K562 (cell line): Measurements from ENCODE around the gene SIK3. TPM values are rescaled to one million over a fixed set of nuclear protein-coding genes. Genes with fewer than 3 reads are reported as not detected.

ENCODE experiments used
- ATAC-seq: fragments of 200-7000 bp; cut with Tn5 transposase; 3 replicates; pipeline ENCODE4 v1.9.1; 2020; ENCODE audit warnings: moderate library complexity
- BruUV-seq: library from RNA; stranded (reverse); fragments of 400-500 nt; replicated peaks from 2 replicates; lab custom pipeline; 2021; lab: Mats Ljungman, UMichigan
- CTCF ChIA-PET: fragments of 300-600 bp; formaldehyde crosslinking; extraction: SDS; loops from one replicate; lab custom pipeline; 2021; ENCODE audit warnings: low intra/inter-chr PET ratio; lab: Yijun Ruan, JAX
- POLR2A ChIA-PET: fragments of 300-600, 350-650 bp; sonication (Branson Sonifier 250); formaldehyde crosslinking; extraction: SDS; loops from one replicate; lab custom pipeline; 2021; ENCODE audit warnings: antibody characterized with exemption, inconsistent platforms; lab: Yijun Ruan, JAX
- DNase-seq, 4 experiments: peaks; one replicate each; pipeline versions ENCODE4 v3.0.0 to v3.0.0-alpha.2; 2011 to 2018; ENCODE audit warnings: low spot score in 3 of 4, mixed read lengths in 3 of 4; ENCODE audit errors: extremely low read depth in 1 of 4
- FAIRE-seq: peaks from 2 replicates; lab custom pipeline; 2011; peaks lifted over from hg19 to GRCh38; lab: Jason Lieb, UNC
- H2AFZ ChIP-seq: 2 replicates; pipeline ENCODE4 v1.6.0; 2011; ENCODE audit warnings: low read depth, low read length, control low read depth, inconsistent platforms
- H3K27ac ChIP-seq: fragments of 200-600 bp; 3 replicates; pipeline ENCODE4 v1.8.0; 2011; ENCODE audit warnings: low read depth, mild to moderate bottlenecking, control low read depth, inconsistent platforms, low read length, moderate library complexity, mixed read lengths; ENCODE audit errors: extremely low read depth
- H3K27me3 ChIP-seq, 2 experiments: fragments of 300-600 bp in 1 of 2; 2 replicates in 1 of 2; 3 replicates in 1 of 2; pipeline versions ENCODE4 v1.6.0 to v1.8.0; 2011; ENCODE audit warnings: inconsistent platforms in 2 of 2, low read length in 2 of 2, mild to moderate bottlenecking in 1 of 2, mixed read lengths in 1 of 2, moderate library complexity in 1 of 2; ENCODE audit not compliant: control insufficient read depth in 2 of 2, insufficient read depth in 2 of 2
- H3K36me3 ChIP-seq: fragments of 300-600 bp; 3 replicates; pipeline ENCODE4 v1.8.0; 2011; ENCODE audit warnings: mild to moderate bottlenecking, low read length, inconsistent platforms; ENCODE audit not compliant: control insufficient read depth, insufficient read depth
- H3K4me1 ChIP-seq, 2 experiments: fragments of 200-600 bp in 1 of 2; replicated peaks in 1 of 2; 2 replicates in 1 of 2; 3 replicates in 1 of 2; pipeline versions ENCODE4 v1.5.1 to v1.8.0; 2011; ENCODE audit warnings: inconsistent platforms in 2 of 2, low read length in 2 of 2, mild to moderate bottlenecking in 1 of 2, mixed read lengths in 1 of 2, moderate library complexity in 1 of 2; ENCODE audit not compliant: control insufficient read depth in 2 of 2, insufficient read depth in 2 of 2
- H3K4me2 ChIP-seq: 2 replicates; pipeline ENCODE4 v1.6.1; 2011; ENCODE audit warnings: low read length, control low read depth, inconsistent platforms, mixed read lengths; ENCODE audit not compliant: insufficient read depth
- H3K4me3 ChIP-seq: fragments of 200-600 bp; sonication (generic), shearing (Covaris generic); 2 replicates; pipeline ENCODE4 v1.5.1; 2016; ENCODE audit warnings: control low read depth, inconsistent platforms
- H3K79me2 ChIP-seq: fragments of 200-600 bp; 3 replicates; pipeline ENCODE4 v1.8.0; 2011; ENCODE audit warnings: low read length, inconsistent platforms; ENCODE audit not compliant: control insufficient read depth, insufficient read depth
- H3K9ac ChIP-seq, 2 experiments: 2 replicates each; pipeline versions ENCODE4 v1.6.0 to v1.6.1; 2011; ENCODE audit warnings: low read depth in 2 of 2, low read length in 2 of 2, control low read depth in 1 of 2, inconsistent platforms in 1 of 2, mild to moderate bottlenecking in 1 of 2, mixed read lengths in 1 of 2; ENCODE audit not compliant: insufficient read depth in 1 of 2
- H3K9me1 ChIP-seq: one replicate; pipeline ENCODE4 v1.6.0; 2011; ENCODE audit warnings: inconsistent platforms, mild to moderate bottlenecking, low read length, moderate library complexity; ENCODE audit not compliant: control insufficient read depth, insufficient read depth
- H3K9me3 ChIP-seq: replicated peaks from 2 replicates; pipeline ENCODE4 v1.5.1; 2011; ENCODE audit warnings: low read depth, low read length, inconsistent platforms; ENCODE audit not compliant: control insufficient read depth, insufficient read depth
- H4K20me1 ChIP-seq: replicated peaks from 2 replicates; pipeline ENCODE4 v1.6.1; 2011; ENCODE audit warnings: low read length, inconsistent platforms, mixed read lengths; ENCODE audit not compliant: control insufficient read depth, insufficient read depth
- BRCA1 ChIP-seq, 2 experiments: fragments of 450-650 bp in 1 of 2; sonication (generic) in 1 of 2; formaldehyde crosslinking in 1 of 2; IDR thresholded peaks; 2 replicates each; pipeline versions ENCODE4 v1.5.0 to v1.6.1; 2017 to 2020; ENCODE audit warnings: mild to moderate bottlenecking in 1 of 2, missing genetic modification reagents in 1 of 2
- POLR3G ChIP-seq: IDR thresholded peaks from 2 replicates; pipeline ENCODE4 v1.6.1; 2011; ENCODE audit not compliant: insufficient read length, insufficient replicate concordance; ENCODE audit errors: extremely low read depth
- STAT5A ChIP-seq: IDR thresholded peaks from 2 replicates; pipeline ENCODE4 v1.6.1; 2012; ENCODE audit warnings: low read length, inconsistent platforms, borderline replicate concordance
- WGBS: fragments of 100-300 bp; shearing (Covaris generic); methylation state at CpG from one replicate; pipeline ENCODE4 v1.1.6; 2016; ENCODE audit warnings: low coverage, mixed read lengths; ENCODE audit not compliant: insufficient coverage; ENCODE audit errors: missing lambda C conversion rate; 5-methylcytosine and 5-hydroxymethylcytosine counted together
- in situ Hi-C: fragments of 300-500 bp; cut with MboI; formaldehyde crosslinking; loops from 4 replicates; pipeline ENCODE4 v1.15.0; 2018; ENCODE audit warnings: inconsistent platforms, mixed read lengths
- intact Hi-C: fragments of 100-400 bp; cut with micrococcal nuclease; formaldehyde crosslinking; loops from 2 replicates; pipeline ENCODE4 v1.14.2; 2022
- polyA plus RNA-seq, 8 experiments: library from polyadenylated mRNA; depleted of rRNA in 4 of 8; stranded (reverse) in 5 of 8; unstranded in 3 of 8; fragments of >200 nt; fragmentation: Nextera tagmentation in 2 of 8; fragmentation: Illumina TruSeq in 1 of 8; extraction: Ambion mirVana in 2 of 8; extraction: Trizol in 1 of 8; gene quantifications; 2 replicates each; pipeline versions ENCODE4 v1.2.1 to v1.2.3, GENCODE V29; 2011 to 2014; ENCODE audit warnings: inconsistent platforms in 1 of 8, missing spikeins in 1 of 8
- total RNA-seq, 7 experiments: library from RNA; depleted of rRNA in 6 of 7; stranded (reverse); fragments of >200 nt in 6 of 7; fragmentation: Illumina TruSeq in 2 of 7; extraction: Trizol in 2 of 7; gene quantifications; 2 replicates each; pipeline versions ENCODE4 v1.2.1 to v1.2.3, GENCODE V29; 2011 to 2021; ENCODE audit warnings: low replicate concordance in 1 of 7
- TF ChIP-seq, protein P1 (sequence below): fragments of 250-450 bp; sonication (Bioruptor Pico); IDR thresholded peaks from 2 replicates; pipeline ENCODE4 v1.8.0; 2021; ENCODE audit warnings: moderate library complexity, mild to moderate bottlenecking, inconsistent platforms
- TF ChIP-seq, protein P2 (sequence below): sonication (generic); formaldehyde crosslinking; IDR thresholded peaks from 2 replicates; pipeline ENCODE4 v1.9.0; 2022; ENCODE audit warnings: mild to moderate bottlenecking, missing genetic modification reagents
- TF ChIP-seq, protein P3 (sequence below), 3 experiments: fragments of 200-800 bp in 1 of 3; fragments of 250-450 bp in 1 of 3; fragments of 450-650 bp in 1 of 3; sonication (Bioruptor Pico) in 1 of 3; sonication (Bioruptor generic) in 1 of 3; formaldehyde crosslinking in 1 of 3; IDR thresholded peaks; 2 replicates each; pipeline versions ENCODE4 v1.6.1 to v1.8.0; 2016 to 2022; ENCODE audit warnings: mild to moderate bottlenecking in 2 of 3, missing genetic modification characterization in 2 of 3, missing compliant biosample characterization in 1 of 3, moderate library complexity in 1 of 3
- TF ChIP-seq, protein P4 (sequence below): fragments of 250-450 bp; sonication (Bioruptor Pico); IDR thresholded peaks from 2 replicates; pipeline ENCODE4 v1.4.0; 2020; ENCODE audit warnings: borderline replicate concordance

The SIK3 gene
- total and polyA plus RNA-seq, 9 of the 15 experiments (the other 6 are each of a cell fraction or from before 2014, with no cell fraction given) = 1.6 to 21.6 (median 8.0) TPM

GRCh38 chr11:116830184-116830912, 267.9 kb downstream of the SIK3 start:
- no peak for FAIRE-seq

More at GRCh38 chr11:116830184-116830912, 267.9 kb downstream of the SIK3 start:
- H3K79me2 ChIP-seq = no peaks in the 10 kb centered on the region
- ATAC-seq (no peak), DNase-seq (no peak)
- H3K4me1 ChIP-seq = peaks cover 8 to 34% of the 10 kb centered on the region in 2 experiments; a peak in 4 of 5 replicates
- intact Hi-C loops (loop anchor here (10.0 kb wide), 1 partner anchor 96 kb away; no protein-coding TSS in a partner anchor), in situ Hi-C loops (no loop called here)
- no peak overlapping the region for H3K4me3 ChIP-seq
- H3K36me3 ChIP-seq = no peaks in the 10 kb centered on the region
- no peaks in the 10 kb centered on the region for H3K9me3 ChIP-seq
- H4K20me1 ChIP-seq = no peaks in the 10 kb centered on the region
- H3K4me2 ChIP-seq = no peak overlapping the region
- ChIA-PET CTCF (no interaction called here), POLR2A (interaction anchor here (0.6 to 1.6 kb wide), 2 partner anchors 9 to 390 kb away, joined by 3 to 6 read pairs; no protein-coding TSS in a partner anchor)
- 26% methylated on average over 12 of the region's 17 CpGs for WGBS
- peaks cover 0 to 7% of the 10 kb centered on the region in 2 experiments; a peak in 2 of 5 replicates for H3K27me3 ChIP-seq
- H2AFZ ChIP-seq = no peak overlapping the region
- no peaks in the 10 kb centered on the region for H3K9me1 ChIP-seq
- H3K9ac ChIP-seq = no peak overlapping the region
- no TSS peak for BruUV-seq
- no peak overlapping the region for H3K27ac ChIP-seq
- TF ChIP-seq, protein P1, sequence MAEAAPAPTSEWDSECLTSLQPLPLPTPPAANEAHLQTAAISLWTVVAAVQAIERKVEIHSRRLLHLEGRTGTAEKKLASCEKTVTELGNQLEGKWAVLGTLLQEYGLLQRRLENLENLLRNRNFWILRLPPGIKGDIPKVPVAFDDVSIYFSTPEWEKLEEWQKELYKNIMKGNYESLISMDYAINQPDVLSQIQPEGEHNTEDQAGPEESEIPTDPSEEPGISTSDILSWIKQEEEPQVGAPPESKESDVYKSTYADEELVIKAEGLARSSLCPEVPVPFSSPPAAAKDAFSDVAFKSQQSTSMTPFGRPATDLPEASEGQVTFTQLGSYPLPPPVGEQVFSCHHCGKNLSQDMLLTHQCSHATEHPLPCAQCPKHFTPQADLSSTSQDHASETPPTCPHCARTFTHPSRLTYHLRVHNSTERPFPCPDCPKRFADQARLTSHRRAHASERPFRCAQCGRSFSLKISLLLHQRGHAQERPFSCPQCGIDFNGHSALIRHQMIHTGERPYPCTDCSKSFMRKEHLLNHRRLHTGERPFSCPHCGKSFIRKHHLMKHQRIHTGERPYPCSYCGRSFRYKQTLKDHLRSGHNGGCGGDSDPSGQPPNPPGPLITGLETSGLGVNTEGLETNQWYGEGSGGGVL = no peak
- TF ChIP-seq, protein P2, sequence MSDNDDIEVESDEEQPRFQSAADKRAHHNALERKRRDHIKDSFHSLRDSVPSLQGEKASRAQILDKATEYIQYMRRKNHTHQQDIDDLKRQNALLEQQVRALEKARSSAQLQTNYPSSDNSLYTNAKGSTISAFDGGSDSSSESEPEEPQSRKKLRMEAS (CRISPR knock-in tag) = no peak
- TF ChIP-seq POLR3G = no peak
- TF ChIP-seq, protein P3, sequence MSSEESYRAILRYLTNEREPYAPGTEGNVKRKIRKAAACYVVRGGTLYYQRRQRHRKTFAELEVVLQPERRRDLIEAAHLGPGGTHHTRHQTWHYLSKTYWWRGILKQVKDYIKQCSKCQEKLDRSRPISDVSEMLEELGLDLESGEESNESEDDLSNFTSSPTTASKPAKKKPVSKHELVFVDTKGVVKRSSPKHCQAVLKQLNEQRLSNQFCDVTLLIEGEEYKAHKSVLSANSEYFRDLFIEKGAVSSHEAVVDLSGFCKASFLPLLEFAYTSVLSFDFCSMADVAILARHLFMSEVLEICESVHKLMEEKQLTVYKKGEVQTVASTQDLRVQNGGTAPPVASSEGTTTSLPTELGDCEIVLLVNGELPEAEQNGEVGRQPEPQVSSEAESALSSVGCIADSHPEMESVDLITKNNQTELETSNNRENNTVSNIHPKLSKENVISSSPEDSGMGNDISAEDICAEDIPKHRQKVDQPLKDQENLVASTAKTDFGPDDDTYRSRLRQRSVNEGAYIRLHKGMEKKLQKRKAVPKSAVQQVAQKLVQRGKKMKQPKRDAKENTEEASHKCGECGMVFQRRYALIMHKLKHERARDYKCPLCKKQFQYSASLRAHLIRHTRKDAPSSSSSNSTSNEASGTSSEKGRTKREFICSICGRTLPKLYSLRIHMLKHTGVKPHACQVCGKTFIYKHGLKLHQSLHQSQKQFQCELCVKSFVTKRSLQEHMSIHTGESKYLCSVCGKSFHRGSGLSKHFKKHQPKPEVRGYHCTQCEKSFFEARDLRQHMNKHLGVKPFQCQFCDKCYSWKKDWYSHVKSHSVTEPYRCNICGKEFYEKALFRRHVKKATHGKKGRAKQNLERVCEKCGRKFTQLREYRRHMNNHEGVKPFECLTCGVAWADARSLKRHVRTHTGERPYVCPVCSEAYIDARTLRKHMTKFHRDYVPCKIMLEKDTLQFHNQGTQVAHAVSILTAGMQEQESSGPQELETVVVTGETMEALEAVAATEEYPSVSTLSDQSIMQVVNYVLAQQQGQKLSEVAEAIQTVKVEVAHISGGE (CRISPR knock-in tag; IDR thresholded peaks at IDR 0.05) = no peak
- no peak for TF ChIP-seq STAT5A
- TF ChIP-seq BRCA1 (IDR thresholded peaks at IDR 0.05) = no peak
- no peak for TF ChIP-seq BRCA1 (CRISPR knock-in tag; IDR thresholded peaks at IDR 0.05)
- TF ChIP-seq, protein P4, sequence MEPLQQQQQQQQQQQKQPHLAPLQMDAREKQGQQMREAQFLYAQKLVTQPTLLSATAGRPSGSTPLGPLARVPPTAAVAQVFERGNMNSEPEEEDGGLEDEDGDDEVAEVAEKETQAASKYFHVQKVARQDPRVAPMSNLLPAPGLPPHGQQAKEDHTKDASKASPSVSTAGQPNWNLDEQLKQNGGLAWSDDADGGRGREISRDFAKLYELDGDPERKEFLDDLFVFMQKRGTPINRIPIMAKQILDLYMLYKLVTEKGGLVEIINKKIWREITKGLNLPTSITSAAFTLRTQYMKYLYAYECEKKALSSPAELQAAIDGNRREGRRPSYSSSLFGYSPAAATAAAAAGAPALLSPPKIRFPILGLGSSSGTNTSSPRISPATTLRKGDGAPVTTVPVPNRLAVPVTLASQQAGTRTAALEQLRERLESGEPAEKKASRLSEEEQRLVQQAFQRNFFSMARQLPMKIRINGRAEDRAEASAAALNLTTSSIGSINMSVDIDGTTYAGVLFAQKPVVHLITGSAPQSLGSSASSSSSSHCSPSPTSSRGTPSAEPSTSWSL (CRISPR knock-in tag) = no peak
